AG08395 (cell line): Measurements from ENCODE around the gene PRSS56.

Experiments
- DNase-seq: peaks from one replicate; pipeline ENCODE4 v3.0.0; 2012; ENCODE audit warnings: mixed read lengths, low spot score

The PRSS56 gene

GRCh38 chr2:232486558-232487384, 33.4 kb upstream of the PRSS56 start:
- no peak for DNase-seq

- no peak for DNase-seq
These were observed 32.6 kb upstream of the PRSS56 start, which contains the start of gene ECEL1 for GRCh38 chr2:232487385-232488096. ECEL1 (minus strand) TSS chr2:232487834; CDS start chr2:232486653, 1,181 bp downstream.

- DNase-seq = no peak
These were observed 32.0 kb upstream of the PRSS56 start for GRCh38 chr2:232488097-232488711.

- no peak for DNase-seq
These were observed 31.4 kb upstream of the PRSS56 start for GRCh38 chr2:232488721-232489300.

- DNase-seq = no peak
These were observed 30.5 kb upstream of the PRSS56 start for GRCh38 chr2:232489516-232490220.

- DNase-seq = no peak
These were observed 29.7 kb upstream of the PRSS56 start for GRCh38 chr2:232490221-232491138.

GRCh38 chr2:232491139-232491780, 28.9 kb upstream of the PRSS56 start:
- no peak for DNase-seq

GRCh38 chr2:232492236-232492848, 27.8 kb upstream of the PRSS56 start:
- DNase-seq = no peak

GRCh38 chr2:232492963-232493700, 27.1 kb upstream of the PRSS56 start:
- no peak for DNase-seq

- no peak for DNase-seq
These were observed 26.3 kb upstream of the PRSS56 start for GRCh38 chr2:232493701-232494474.

- DNase-seq = no peak
These were observed 25.6 kb upstream of the PRSS56 start for GRCh38 chr2:232494542-232494941.

GRCh38 chr2:232495292-232495691, 24.9 kb upstream of the PRSS56 start:
- no peak for DNase-seq

GRCh38 chr2:232496501-232497270, 23.5 kb upstream of the PRSS56 start:
- DNase-seq = no peak

GRCh38 chr2:232497348-232497747, 22.8 kb upstream of the PRSS56 start:
- no peak for DNase-seq

GRCh38 chr2:232498452-232498851, 21.7 kb upstream of the PRSS56 start:
- no peak for DNase-seq

GRCh38 chr2:232501331-232501771, 18.8 kb upstream of the PRSS56 start:
- no peak for DNase-seq

GRCh38 chr2:232501794-232502390, 18.3 kb upstream of the PRSS56 start:
- no peak for DNase-seq
